Stimulated activated CD8-positive, alpha-beta memory T cell treated with anti-CD3 and anti-CD28 coated beads, Interleukin-2, amount 100 ng/mL, for 48 hours (primary cell): Measurements from ENCODE around the gene IFI16.
A peak's percentile ranks its signal among the peaks of the same experiment; 100 is the strongest.

Experiments used
- DNase-seq, 2 donors: peaks; one replicate each; pipeline ENCODE4 v3.0.0-alpha.2; 2020; ENCODE audit warnings: low read depth in 2 of 2

Gene IFI16

DNA sequence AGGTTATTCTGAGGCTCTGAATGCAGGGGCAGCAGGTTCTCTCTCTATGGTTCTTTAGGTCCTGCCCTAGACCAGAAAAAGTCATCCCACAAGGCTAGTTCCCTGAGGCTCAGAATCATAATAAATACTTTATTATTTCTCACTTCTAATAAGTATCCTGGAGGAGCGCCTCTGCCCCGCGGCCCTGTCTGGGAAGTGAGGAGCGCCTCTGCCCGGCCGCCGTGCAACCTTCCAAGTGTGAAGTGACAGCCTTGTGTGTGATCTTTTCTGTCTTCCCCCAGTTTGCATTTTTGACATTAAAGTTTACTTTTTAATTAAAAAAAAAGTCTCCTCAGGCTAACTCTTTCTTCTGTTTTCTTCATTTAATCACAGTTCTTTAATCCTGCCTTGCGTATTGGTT lies 55.4 kb downstream of the IFI16 start:
- DNase-seq = no peak

DNA sequence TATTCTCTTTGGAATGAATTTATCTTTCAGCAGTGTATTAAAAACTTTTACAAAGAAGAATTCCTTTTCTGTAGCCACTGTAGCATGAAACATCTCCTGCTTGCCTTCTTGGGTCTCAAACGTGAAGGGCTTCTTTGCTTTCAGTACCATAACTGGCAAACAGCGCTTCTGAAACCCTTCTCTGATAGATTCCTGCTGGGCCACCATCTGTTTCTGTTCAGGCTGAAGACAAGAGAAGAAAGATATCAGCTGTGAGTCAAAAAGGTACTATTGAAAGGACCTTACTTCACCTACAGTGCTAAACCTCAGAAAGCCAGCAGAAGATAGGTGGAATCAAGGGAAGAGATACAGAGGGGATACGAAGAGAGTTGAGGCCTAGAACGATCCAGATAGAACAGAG lies 56.4 kb downstream of the IFI16 start:
- DNase-seq = no peak

- no peak for DNase-seq
Measured at GRCh38 chr1:159067699-159068621, 58.3 kb downstream of the IFI16 start.

DNA sequence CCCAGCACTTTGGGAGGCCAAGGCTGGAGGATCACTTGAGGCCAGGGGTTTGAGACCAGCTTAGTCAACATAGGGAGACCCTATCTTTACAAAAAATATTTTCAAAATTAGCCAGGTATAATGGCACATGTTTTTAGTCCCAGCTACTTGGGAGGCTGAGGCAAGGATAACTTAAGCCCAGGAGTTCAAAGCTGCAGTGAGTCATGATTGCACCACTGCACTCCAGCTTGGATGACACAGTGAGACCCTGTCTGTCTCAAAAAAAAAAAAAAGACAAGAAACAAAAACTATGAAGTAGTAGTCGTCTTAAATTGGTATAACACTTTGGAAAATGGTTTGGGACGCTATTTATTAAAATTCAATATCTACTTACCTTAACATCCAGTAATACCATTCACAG lies 59.2 kb downstream of the IFI16 start:
- no peak for DNase-seq

DNA sequence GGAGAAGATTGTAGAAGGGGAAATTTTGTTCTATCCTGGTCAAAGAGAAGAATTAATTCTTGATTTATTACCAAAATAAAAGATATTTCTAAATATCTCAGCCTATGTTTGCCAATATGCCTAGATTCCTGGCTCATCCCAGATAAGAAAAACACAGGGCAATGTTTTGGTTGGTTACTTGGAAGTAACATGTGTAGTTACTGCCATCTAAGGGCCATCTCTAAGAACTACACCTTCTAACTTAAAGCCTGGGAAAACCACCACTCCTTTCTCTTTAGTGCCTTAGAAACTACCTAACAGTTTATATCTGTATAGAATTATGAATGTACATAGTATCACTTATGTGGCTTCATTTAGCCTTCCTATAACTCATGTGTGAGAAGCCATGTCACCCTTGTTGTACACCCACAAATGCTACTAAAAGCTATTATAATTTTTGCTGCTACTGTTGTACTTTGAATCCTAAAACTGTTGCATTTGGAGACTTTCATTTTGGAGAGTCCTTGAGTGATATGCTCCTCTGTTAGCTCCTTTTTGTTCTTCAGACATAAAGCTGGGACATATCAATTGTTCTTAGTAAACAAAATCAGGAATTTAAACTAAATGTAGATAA lies 62.4 kb downstream of the IFI16 start:
- no peak for DNase-seq

DNA sequence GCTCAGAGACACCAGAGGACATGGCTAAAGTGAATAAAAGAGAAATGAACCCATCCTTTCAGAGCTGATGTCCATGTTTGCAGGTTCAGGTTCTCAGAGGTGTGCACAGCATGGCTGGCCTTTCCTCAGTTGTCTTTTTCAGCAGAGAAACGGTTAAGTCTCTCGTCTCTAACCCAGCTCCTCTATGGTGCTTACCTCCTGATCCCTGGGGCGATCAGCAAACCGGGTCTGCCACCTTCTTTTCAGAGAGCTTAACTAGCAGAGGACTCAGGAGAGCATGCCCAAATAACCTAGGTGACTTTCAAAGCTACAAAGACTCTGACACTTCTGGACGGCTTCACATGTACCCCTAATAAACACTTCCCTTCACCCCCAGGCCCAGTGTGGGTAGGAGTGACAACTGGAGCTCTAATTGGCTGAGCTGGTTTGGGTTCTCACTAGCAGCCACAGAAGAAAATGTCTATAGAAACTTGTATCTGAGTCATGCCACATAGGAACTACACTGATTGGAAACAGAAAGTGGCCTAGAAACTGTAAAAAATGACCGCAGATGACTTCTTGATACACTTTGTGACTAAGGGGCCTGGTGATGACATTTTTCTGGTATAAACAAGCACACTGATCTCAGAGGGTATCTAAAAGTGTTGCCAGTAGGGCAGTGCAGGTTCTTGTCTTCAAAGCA lies 66.9 kb downstream of the IFI16 start, which contains the start of gene AIM2:
AIM2 (minus strand) TSS at position 329 of the 682 bp plus-strand sequence. CDS start 3,267 bp downstream, outside the sequence.
- peak; percentile 16 to 48 for DNase-seq

GRCh38 chr1:159077120-159077961 lies 67.6 kb downstream of the IFI16 start:
- peak; percentile 80 to 97 for DNase-seq

DNA sequence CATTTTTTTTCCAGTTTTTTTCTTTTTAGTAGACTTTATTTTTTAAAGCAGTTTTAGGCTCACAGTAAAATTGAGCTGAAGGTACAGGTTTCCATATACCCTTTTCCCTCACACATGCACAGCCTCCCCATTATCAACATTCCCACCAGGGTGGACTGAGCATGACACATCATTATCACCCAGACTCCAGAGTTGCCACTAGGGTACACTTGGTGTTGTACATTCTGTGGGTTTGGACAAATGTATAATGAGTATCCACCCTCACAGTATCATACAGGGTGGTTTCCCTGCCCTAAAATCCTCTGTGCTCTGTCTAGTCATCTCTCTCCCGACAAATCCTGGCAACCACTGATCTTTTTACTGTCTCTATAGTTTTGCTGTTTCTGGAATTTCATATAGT lies 69.8 kb downstream of the IFI16 start:
- DNase-seq = no peak

DNA sequence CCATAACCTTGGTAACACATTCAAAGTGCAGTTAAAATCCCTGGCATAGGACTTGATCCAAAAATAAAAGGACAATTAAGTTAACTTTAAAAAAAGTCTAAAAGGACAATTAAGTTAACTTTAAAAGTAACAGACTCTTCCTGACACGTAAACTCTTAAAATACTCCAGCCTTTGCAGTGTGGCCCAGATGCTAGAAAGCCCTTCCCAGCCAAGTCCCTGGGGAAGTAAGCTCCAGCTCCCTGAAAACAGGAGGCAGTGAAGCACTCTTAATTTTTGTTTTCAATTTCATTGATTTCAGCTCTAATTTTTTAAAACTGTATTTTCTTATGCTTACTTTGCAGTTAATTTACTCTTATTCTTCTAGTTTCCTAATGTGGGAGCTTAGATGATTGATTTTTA lies 71.9 kb downstream of the IFI16 start:
- DNase-seq = no peak

- no peak for DNase-seq
Measured at GRCh38 chr1:159083013-159083412, 73.3 kb downstream of the IFI16 start.

- DNase-seq = no peak
Measured at GRCh38 chr1:159084152-159084551, 74.4 kb downstream of the IFI16 start.

- DNase-seq = no peak
Measured at GRCh38 chr1:159084867-159085266, 75.2 kb downstream of the IFI16 start.

DNA sequence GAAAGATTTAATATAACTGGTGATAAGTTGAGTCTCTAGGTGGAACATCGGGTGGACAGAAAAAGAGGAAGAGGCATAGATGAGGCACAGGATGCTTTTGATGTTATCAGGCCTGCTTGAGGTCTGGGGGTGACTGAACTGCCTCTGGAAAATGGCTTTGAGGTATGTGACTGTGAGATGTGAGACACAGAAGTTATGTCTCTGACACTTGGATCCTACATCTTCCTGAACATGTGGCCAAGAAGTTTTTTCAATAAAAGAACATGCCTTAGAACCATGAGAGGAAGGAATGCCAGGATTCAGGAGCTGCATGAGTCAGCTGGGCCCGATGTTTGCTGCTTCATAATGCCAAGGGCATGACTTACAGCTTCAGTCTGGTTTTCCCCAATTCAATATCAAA lies 78.3 kb downstream of the IFI16 start:
- DNase-seq = no peak

DNA sequence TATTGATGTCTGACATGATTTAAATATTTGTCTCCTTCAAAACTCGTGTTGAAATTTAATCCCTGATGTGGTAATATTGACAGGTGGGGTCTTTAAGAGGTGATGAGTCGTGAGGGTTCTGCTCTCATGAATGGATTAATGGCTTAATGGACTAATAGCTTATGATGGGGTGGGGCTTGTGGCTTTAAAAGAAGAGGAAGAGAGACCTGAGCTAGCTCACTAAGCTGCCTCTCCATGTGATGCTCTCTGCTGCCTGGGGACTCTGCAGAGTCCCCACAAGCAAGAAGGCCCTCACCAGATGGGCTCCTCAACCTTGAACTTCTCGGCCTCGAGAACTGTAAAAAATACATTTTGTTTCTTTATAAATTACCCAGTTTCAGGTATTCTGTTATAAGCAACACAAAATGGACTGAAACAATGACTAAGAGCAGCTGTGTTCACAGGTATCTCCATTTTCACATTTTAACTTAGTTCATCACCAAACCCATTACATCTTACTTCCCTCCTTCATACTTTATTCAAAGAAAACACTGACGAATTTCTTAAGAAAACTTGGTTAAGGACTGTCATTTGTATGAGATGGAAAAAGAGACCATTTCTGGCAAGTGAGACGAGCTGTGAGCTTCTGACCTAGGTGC lies 79.0 kb downstream of the IFI16 start:
- DNase-seq = no peak

DNA sequence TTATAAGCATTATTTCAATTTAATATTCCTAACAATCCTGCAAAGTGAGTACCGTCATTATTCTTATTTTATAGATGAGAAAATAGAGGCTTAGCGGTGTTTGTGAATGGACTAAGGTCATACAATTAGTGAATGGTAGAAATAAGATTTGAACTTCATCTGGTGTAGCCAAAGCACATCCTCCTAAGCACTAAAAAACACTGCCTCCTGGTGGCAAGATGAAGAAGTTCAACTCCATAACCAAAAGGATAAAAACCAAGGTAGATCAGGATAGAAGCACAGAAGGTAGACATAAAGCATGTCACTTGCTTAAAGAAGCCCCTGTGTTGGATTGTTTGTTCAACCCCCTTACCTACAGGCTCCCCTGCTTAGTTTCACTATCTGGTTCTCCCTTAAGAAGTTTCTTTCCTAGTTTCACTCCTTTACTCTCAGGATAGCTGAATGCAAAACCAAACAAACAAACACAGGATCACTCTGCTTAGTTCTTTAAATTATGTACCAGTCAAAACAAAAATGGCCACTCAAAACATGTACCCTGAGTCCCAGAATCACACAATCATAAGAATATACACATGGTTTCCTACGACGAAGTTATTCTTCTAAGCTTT lies 79.6 kb downstream of the IFI16 start:
- DNase-seq = no peak

GRCh38 chr1:159090286-159091179 lies 80.8 kb downstream of the IFI16 start:
- no peak for DNase-seq

DNA sequence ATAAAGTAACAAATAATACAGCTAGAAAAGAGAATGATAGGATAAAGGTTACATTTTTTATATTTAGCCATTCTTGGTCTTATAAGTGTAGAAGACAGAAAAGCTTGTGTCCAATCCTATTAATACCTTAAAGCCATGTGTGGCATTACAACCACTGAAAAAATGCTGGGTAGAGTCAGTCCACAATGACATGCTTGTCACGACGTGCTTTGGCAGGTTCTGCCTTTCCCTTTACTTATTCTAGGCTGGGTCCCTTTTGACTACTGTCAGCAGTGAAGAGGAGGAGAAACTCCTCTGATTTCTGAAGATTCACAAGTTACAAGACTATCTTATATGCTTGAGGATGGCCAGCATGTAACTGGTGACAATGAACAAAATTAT lies 81.5 kb downstream of the IFI16 start:
- DNase-seq = no peak

GRCh38 chr1:159091607-159092031 lies 81.9 kb downstream of the IFI16 start:
- no peak for DNase-seq

DNA sequence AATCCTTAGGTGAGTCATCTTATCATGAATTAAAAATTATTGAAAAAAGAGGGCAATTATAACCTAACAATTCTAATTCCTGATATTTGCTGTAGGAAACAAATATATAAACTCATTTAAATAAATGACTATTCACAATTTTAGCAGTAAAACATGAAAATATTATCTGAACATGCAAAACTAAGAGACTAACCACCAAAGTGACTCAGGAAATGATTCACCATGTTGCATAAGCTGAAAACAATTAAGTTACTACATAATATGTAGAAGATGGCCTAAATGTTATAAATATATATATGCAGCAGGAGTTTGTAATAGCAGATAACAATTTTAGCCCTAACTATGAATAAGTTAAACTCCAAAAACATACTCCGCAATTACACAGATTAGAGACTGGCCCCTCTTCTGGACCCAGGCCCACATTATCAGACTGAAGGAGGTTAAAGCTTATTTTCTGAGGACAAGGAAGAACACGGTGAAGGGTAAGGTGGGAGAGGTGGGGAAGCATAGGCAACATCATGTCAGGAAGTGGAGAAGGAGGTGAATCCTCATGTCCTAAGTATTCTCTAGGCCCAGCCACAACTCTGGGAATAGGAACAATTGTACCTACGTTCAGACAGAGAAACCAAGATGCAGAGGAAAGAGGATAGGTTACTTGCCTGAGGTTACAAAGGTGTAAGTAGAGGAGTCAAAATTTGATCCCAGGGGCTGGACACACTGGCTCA lies 82.5 kb downstream of the IFI16 start:
- DNase-seq = no peak
